Lower lobe of right lung (tissue), 2 donors: ENCODE measurements around the gene CTNND2. TPM values are rescaled to one million over a fixed set of nuclear protein-coding genes. Genes with fewer than 3 reads are reported as not detected.

ENCODE experiments used
- ATAC-seq, 2 donors: fragments of 200-7000 bp; cut with Tn5 transposase; one replicate each; pipeline ENCODE4 v1.9.1; 2020 to 2022; ENCODE audit warnings: mild to moderate bottlenecking in 2 of 2, moderate library complexity in 2 of 2
- DNase-seq: peaks from one replicate; pipeline ENCODE4 v3.0.0-alpha.2; 2020
- H3K27ac ChIP-seq: fragments of 200-600 bp; one replicate; pipeline ENCODE4 v1.8.0; 2022
- H3K27me3 ChIP-seq: fragments of 200-600 bp; one replicate; pipeline ENCODE4 v1.8.0; 2022; ENCODE audit warnings: low read depth
- H3K36me3 ChIP-seq: fragments of 200-600 bp; one replicate; pipeline ENCODE4 v1.8.0; 2022; ENCODE audit warnings: mild to moderate bottlenecking
- H3K4me1 ChIP-seq: fragments of 200-600 bp; one replicate; pipeline ENCODE4 v1.8.0; 2022
- H3K4me3 ChIP-seq: fragments of 200-600 bp; one replicate; pipeline ENCODE4 v1.8.0; 2022; ENCODE audit warnings: mild to moderate bottlenecking
- H3K9me3 ChIP-seq: fragments of 200-600 bp; one replicate; pipeline ENCODE4 v1.8.0; 2022
- CTCF ChIP-seq: fragments of 200-600 bp; IDR thresholded peaks from one replicate; pipeline ENCODE4 v1.8.0; 2022; ENCODE audit warnings: antibody characterized with exemption, mild to moderate bottlenecking
- intact Hi-C: fragments of 100-400 bp; cut with DNase I; formaldehyde crosslinking; loops from one replicate; pipeline ENCODE4 v1.11.0; 2022
- total RNA-seq: library from RNA; stranded (reverse); fragmentation: NEBNext Ultra II Directional; extraction: Animal tissue kit (Norgen Biotek cat#: 25700); gene quantifications from one replicate; pipeline ENCODE4 v1.2.1, GENCODE V29; 2021
- donor health status: DM: no; HTN: yes; CAD: no; lungs with severe emphysema.

The CTNND2 gene
- total RNA-seq, 1 donor from 2014 or later = 6.0 TPM

DNA sequence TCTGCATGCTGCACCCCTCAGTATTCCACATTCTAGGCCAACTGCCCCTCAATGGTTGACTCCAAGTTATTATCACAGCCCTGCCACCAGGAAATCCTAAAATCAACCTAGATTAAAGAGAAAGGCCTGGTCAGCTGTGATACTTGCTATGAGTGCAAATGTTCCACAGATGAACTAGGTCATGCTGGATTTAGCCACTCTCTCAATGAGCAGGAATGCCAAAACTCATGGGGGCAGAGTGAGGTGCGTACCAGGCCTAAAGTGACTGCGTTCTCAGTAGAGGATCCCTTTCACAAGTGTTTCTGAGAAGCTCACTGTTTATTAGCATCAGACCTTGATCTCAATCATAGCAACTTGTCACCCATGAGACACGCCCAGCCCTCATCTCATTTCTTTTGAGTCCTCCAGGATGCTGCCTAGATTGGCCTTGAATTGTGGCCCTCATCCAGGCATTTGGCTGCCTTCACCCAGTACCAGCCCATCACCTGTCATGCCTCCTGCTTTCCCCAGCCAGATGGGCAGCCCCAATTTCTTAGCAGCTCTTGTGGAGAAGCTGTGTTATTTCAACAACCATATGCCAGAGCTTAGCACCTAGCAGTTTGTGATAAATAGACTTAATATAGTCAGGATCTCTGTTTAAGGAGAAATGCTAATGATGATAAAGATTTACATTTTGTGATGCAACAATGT is 383.9 kb downstream of the CTNND2 start:
- intact Hi-C loops = no loop called here
- no peak for ATAC-seq
- Histone ChIP-seq H3K36me3 (no peaks in the 10 kb centered on the region), H3K27ac (no peak overlapping the region), H3K4me3 (no peak overlapping the region), H3K4me1 (no peaks in the 10 kb centered on the region), H3K27me3 (no peaks in the 10 kb centered on the region), H3K9me3 (no peaks in the 10 kb centered on the region)
- DNase-seq = no peak
- no peak for TF ChIP-seq CTCF

DNA sequence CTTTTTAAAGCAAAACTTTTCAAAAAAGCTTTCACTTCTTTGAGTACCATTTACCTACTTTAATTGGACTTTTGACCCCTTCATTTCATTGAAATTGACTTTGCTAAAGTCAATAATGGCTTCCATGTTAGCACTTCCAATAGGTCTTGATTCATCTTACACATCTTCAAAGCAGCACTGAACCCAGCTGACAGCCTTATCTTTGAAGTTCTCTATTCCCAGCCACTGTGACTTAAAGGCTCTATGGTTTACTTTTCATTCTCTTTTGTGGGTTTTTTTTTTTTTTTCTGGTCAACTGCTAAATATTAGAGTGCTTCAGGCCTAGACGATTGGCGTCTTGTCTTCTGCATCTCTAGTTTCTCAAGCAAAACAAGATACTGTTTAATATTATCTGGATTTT is 385.0 kb downstream of the CTNND2 start:
- no peaks in the 10 kb centered on the region for H3K4me1 ChIP-seq
- ATAC-seq = no peak
- intact Hi-C loops = no loop called here
- H3K27me3 ChIP-seq = no peaks in the 10 kb centered on the region
- no peak for DNase-seq
- no peak overlapping the region for H3K27ac ChIP-seq
- no peaks in the 10 kb centered on the region for H3K36me3 ChIP-seq
- TF ChIP-seq CTCF = no peak
- H3K4me3 ChIP-seq = no peak overlapping the region
- no peaks in the 10 kb centered on the region for H3K9me3 ChIP-seq

DNA sequence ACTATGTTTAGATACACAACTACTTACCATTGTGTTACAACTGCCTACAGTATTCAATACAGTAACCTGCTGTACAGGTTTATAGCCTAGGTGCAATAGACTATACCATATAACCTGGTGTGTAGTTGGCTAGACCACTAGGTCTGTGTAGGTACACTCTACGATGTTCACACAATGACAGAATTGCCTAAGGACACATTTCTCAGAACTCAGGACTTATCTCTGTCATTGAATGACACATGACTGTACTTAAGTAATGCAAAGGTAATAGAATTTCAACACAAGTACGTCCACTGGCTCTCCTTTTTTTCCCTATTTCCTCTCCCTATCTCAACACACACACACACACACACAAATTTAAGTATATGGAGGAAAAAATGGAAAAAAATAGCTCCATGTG is 385.6 kb downstream of the CTNND2 start:
- Histone ChIP-seq H3K27ac (no peak overlapping the region), H3K4me3 (no peak overlapping the region), H3K9me3 (no peaks in the 10 kb centered on the region), H3K4me1 (no peaks in the 10 kb centered on the region), H3K36me3 (no peaks in the 10 kb centered on the region), H3K27me3 (no peaks in the 10 kb centered on the region)
- DNase-seq (no peak), ATAC-seq (no peak)
- intact Hi-C loops = no loop called here
- TF ChIP-seq CTCF = no peak

GRCh38 chr5:11514705-11515432 is 389.4 kb downstream of the CTNND2 start:
- no peaks in the 10 kb centered on the region for H3K9me3 ChIP-seq
- intact Hi-C loops = no loop called here
- H3K36me3 ChIP-seq = no peaks in the 10 kb centered on the region
- no peak overlapping the region for H3K4me3 ChIP-seq
- no peaks in the 10 kb centered on the region for H3K4me1 ChIP-seq
- DNase-seq (no peak), ATAC-seq (no peak)
- H3K27me3 ChIP-seq = no peaks in the 10 kb centered on the region
- no peak overlapping the region for H3K27ac ChIP-seq
- TF ChIP-seq CTCF = no peak

GRCh38 chr5:11511878-11512277 is 392.4 kb downstream of the CTNND2 start:
- no peaks in the 10 kb centered on the region for H3K4me1 ChIP-seq
- no peaks in the 10 kb centered on the region for H3K36me3 ChIP-seq
- no peaks in the 10 kb centered on the region for H3K27me3 ChIP-seq
- no peak for TF ChIP-seq CTCF
- intact Hi-C loops = no loop called here
- H3K9me3 ChIP-seq = no peaks in the 10 kb centered on the region
- ATAC-seq (no peak), DNase-seq (no peak)
- H3K27ac ChIP-seq = no peak overlapping the region
- no peak overlapping the region for H3K4me3 ChIP-seq
